Liver (tissue), 9 donors: ENCODE measurements around the gene MRPL18. TPM values are rescaled to one million over a fixed set of nuclear protein-coding genes. Genes with fewer than 3 reads are reported as not detected.

Experiments
- DNase-seq: peaks from one replicate; pipeline ENCODE4 v3.0.0-alpha.2; 2017; ENCODE audit warnings: low spot score
- H3K27ac ChIP-seq, 2 donors: one replicate each; pipeline ENCODE4 v1.7.0; 2013; ENCODE audit warnings: inconsistent platforms in 2 of 2, low read length in 2 of 2, control low read depth in 1 of 2, low read depth in 1 of 2, mild to moderate bottlenecking in 1 of 2
- H3K27me3 ChIP-seq, 4 donors: one replicate each; pipeline versions ENCODE4 v1.6.1 to v1.7.0; 2013; ENCODE audit warnings: low read length in 3 of 4, inconsistent platforms in 1 of 4, mild to moderate bottlenecking in 1 of 4, moderate library complexity in 1 of 4; ENCODE audit not compliant: control insufficient read depth in 4 of 4, insufficient read depth in 4 of 4
- H3K36me3 ChIP-seq, 4 donors: one replicate each; pipeline versions ENCODE4 v1.6.1 to v1.7.0; 2013; ENCODE audit warnings: low read length in 3 of 4, mild to moderate bottlenecking in 3 of 4, low read depth in 1 of 4, moderate library complexity in 1 of 4; ENCODE audit not compliant: control insufficient read depth in 4 of 4, insufficient read depth in 3 of 4
- H3K4me1 ChIP-seq, 4 donors: one replicate each; pipeline versions ENCODE4 v1.6.1 to v1.7.0; 2013; ENCODE audit warnings: low read length in 3 of 4, mild to moderate bottlenecking in 3 of 4, moderate library complexity in 1 of 4; ENCODE audit not compliant: control insufficient read depth in 4 of 4, insufficient read depth in 4 of 4
- H3K4me3 ChIP-seq, 3 donors: one replicate each; pipeline versions ENCODE4 v1.6.1 to v1.7.0; 2013; ENCODE audit warnings: low read length in 3 of 3, control low read depth in 1 of 3, low read depth in 1 of 3, mild to moderate bottlenecking in 1 of 3
- H3K9ac ChIP-seq, 2 donors: one replicate each; pipeline ENCODE4 v1.7.0; 2013; ENCODE audit warnings: low read length in 2 of 2, mild to moderate bottlenecking in 2 of 2, moderate library complexity in 2 of 2, control low read depth in 1 of 2, low read depth in 1 of 2
- H3K9me3 ChIP-seq, 4 donors: one replicate each; pipeline versions ENCODE4 v1.6.1 to v1.7.0; 2013; ENCODE audit warnings: low read length in 3 of 4; ENCODE audit not compliant: control insufficient read depth in 4 of 4
- ATF3 ChIP-seq: IDR thresholded peaks from 2 replicates; pipeline ENCODE4 v1.6.1; 2016; ENCODE audit warnings: antibody characterized with exemption
- CTCF ChIP-seq: fragments of 150-350 bp; IDR thresholded peaks from 2 replicates; pipeline ENCODE4 v1.5.1; 2017; ENCODE audit warnings: improper control_type of control experiment, low read depth, low read length; ENCODE audit not compliant: missing input control
- EGR1 ChIP-seq, 2 donors: IDR thresholded peaks; 2 replicates each; pipeline ENCODE4 v1.6.1; 2016 to 2018; ENCODE audit warnings: antibody characterized with exemption in 2 of 2, low read depth in 2 of 2
- FOXA1 ChIP-seq: IDR thresholded peaks from 2 replicates; pipeline ENCODE4 v1.6.1; 2016; ENCODE audit warnings: antibody characterized with exemption
- FOXA2 ChIP-seq: IDR thresholded peaks from 2 replicates; pipeline ENCODE4 v1.6.1; 2016; ENCODE audit warnings: antibody characterized with exemption
- GABPA ChIP-seq, 2 donors: IDR thresholded peaks in 1 of 2; conservative IDR thresholded peaks in 1 of 2; 2 replicates each; pipeline ENCODE4 v1.6.1; 2016; ENCODE audit warnings: antibody characterized with exemption in 2 of 2, mild to moderate bottlenecking in 1 of 2, moderate library complexity in 1 of 2
- HNF4A ChIP-seq, 2 donors: conservative IDR thresholded peaks; 2 replicates each; pipeline ENCODE4 v1.6.1; 2016; ENCODE audit warnings: antibody characterized with exemption in 2 of 2, mild to moderate bottlenecking in 2 of 2
- HNF4G ChIP-seq: IDR thresholded peaks from 2 replicates; pipeline ENCODE4 v1.6.1; 2016; ENCODE audit warnings: antibody characterized with exemption
- JUND ChIP-seq, 2 donors: IDR thresholded peaks; 2 replicates each; pipeline ENCODE4 v1.6.1; 2016; ENCODE audit warnings: antibody characterized with exemption in 2 of 2
- MAX ChIP-seq: IDR thresholded peaks from 2 replicates; pipeline ENCODE4 v1.6.1; 2016; ENCODE audit warnings: antibody characterized with exemption
- NR2F2 ChIP-seq: IDR thresholded peaks from 2 replicates; pipeline ENCODE4 v1.6.1; 2016; ENCODE audit warnings: antibody characterized with exemption
- RAD21 ChIP-seq, 2 donors: IDR thresholded peaks; 2 replicates each; pipeline ENCODE4 v1.6.1; 2016; ENCODE audit warnings: antibody characterized with exemption in 2 of 2, mild to moderate bottlenecking in 2 of 2
- REST ChIP-seq: IDR thresholded peaks from 2 replicates; pipeline ENCODE4 v1.6.1; 2016; ENCODE audit warnings: antibody characterized with exemption, mild to moderate bottlenecking
- RXRA ChIP-seq, 2 donors: IDR thresholded peaks; 2 replicates each; pipeline ENCODE4 v1.6.1; 2017 to 2018; ENCODE audit warnings: antibody characterized with exemption in 2 of 2, mild to moderate bottlenecking in 1 of 2
- SP1 ChIP-seq: IDR thresholded peaks from 2 replicates; pipeline ENCODE4 v1.6.1; 2018; ENCODE audit warnings: antibody characterized with exemption, mild to moderate bottlenecking
- TAF1 ChIP-seq: conservative IDR thresholded peaks from 2 replicates; pipeline ENCODE4 v1.6.1; 2016; ENCODE audit warnings: antibody characterized with exemption, mild to moderate bottlenecking
- YY1 ChIP-seq: IDR thresholded peaks from 2 replicates; pipeline ENCODE4 v1.6.1; 2016; ENCODE audit warnings: antibody characterized with exemption, mild to moderate bottlenecking
- ZBTB33 ChIP-seq: IDR thresholded peaks from 2 replicates; pipeline ENCODE4 v1.6.1; 2016; ENCODE audit warnings: antibody characterized with exemption
- WGBS: extraction: QIAGEN DNeasy Blood & Tissue Kit; methylation state at CpG from one replicate; pipeline ENCODE4 v1.1.7; 2013; 5-methylcytosine and 5-hydroxymethylcytosine counted together
- polyA plus RNA-seq, 2 donors: library from polyadenylated mRNA; stranded (reverse) in 1 of 2; unstranded in 1 of 2; fragments of 200-250 nt in 1 of 2; fragments of >200 nt in 1 of 2; fragmentation: Nextera tagmentation in 1 of 2; extraction: Ambion mirVana in 1 of 2; gene quantifications; one replicate each; pipeline versions ENCODE4 v1.2.1 to v1.2.3, GENCODE V29; 2013 to 2015
- total RNA-seq, 2 donors: library from RNA; depleted of rRNA; stranded (reverse); fragments of >200 nt; gene quantifications; one replicate each; pipeline ENCODE4 v1.2.3, GENCODE V29; 2014
- donor health status: healthy.
- donor health status: healthy.
- donor health status: healthy.
- donor health status: healthy.
- donor health status: healthy.

MRPL18 gene
- total and polyA plus RNA-seq, 4 donors, result 32.5 to 61.9 (median 41.9) TPM

- under 1% methylated on average over 64 of the region's 64 CpGs for whole genome bisulfite sequencing
- peaks cover 3 to 32% (median 25%) of the 10 kb centered on the region in 4 donors for H3K4me1 ChIP-seq
- peaks cover 5 to 26% (median 23%) of the 10 kb centered on the region in 4 donors for H3K36me3 ChIP-seq
- DNase-seq, result peak; percentile 98
- H3K27me3 ChIP-seq, result no peaks in the 10 kb centered on the region
- peak within 1 kb of the TSS; percentile 91 to 97 for H3K9ac ChIP-seq
- no peaks in the 10 kb centered on the region for H3K9me3 ChIP-seq
- H3K27ac ChIP-seq, result peak within 1 kb of the TSS; percentile 99
- TF ChIP-seq ATF3 (no peak), SP1 (peak; percentile 80), RAD21 (IDR thresholded peaks at IDR 0.05) (peak; percentile 23 to 45), NR2F2 (no peak), CTCF (no peak), YY1 (peak; percentile 92), ZBTB33 (peak; percentile 69), MAX (peak; percentile 87), TAF1 (peak; percentile 91), FOXA2 (peak; percentile 48), HNF4A (conservative IDR thresholded peaks at IDR 0.05) (peak; percentile 51 to 55), FOXA1 (peak; percentile 55), RXRA (IDR thresholded peaks at IDR 0.05) (peak; percentile 63 to 80), REST (peak; percentile 91), HNF4G (no peak), EGR1 (IDR thresholded peaks at IDR 0.05; ENCODE audit: low read depth in 2 of 2) (peak; percentile 51 to 76), JUND (IDR thresholded peaks at IDR 0.05) (peak; percentile 55 to 67), GABPA (IDR thresholded peaks at IDR 0.05 in 1 of 2, conservative IDR thresholded peaks at IDR 0.05 in 1 of 2) (peak; percentile 89 to 96)
- H3K4me3 ChIP-seq, result peak within 1 kb of the TSS; percentile 86 to 98 (median 97)
Measured at GRCh38 chr6:159789377-159790148, 704 bp upstream of the MRPL18 start, which contains the start of gene TCP1. TCP1 (minus strand) TSS chr6:159789602; CDS start chr6:159789468, 134 bp downstream.
